ENCODE measurements around the gene NELFCD.
"Not testable (repeated sequence)": the region's sequence is repeated elsewhere in the genome, so short reads cannot be mapped to it uniquely, and the experiment has no call there.

NELFCD gene

DNA sequence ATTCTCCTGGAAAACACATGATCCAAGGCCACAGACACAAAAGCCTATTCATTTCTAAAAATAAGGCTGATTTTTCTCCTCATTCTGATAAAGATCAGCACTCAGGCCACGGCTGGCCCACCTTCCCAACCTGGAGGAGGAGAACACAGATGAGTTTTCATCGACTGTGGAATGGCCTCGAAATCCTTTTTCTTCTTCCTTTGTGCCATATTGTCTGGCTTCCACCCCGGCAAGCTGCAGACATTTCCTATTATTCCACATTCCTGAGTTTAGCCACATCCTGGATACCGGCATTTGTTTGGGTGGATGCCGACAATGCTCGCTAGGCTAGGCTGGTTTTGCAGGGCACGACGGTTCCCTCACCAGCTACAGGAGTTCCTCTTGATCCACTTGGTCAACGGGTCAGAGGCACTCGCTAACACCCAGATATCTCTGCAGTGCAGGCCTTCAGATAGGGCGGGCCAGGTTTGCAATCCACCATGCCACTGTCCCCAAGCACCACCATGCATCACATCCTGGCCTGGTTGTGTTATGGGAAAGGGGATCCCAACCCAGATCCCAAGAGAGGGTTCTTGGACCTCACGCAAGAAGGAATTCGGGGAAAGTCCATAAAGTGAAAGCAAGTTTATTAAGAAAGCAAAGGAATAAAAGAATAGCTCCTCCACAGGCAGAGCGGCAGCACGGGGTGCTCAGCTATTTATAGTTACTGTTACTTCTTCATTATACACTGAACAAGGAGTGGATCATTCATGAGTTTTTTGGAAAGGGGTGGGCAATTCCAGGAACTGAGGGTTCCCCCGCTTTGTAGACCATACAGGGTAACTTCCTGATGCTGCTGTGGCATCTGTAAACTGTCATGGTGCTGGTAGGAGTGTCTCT is 30.2 kb downstream of the NELFCD start:
- no peak for FAIRE-seq

- FAIRE-seq, result not testable (repeated sequence)
Observed at GRCh38 chr20:59011874-59012157, 30.8 kb downstream of the NELFCD start.

DNA sequence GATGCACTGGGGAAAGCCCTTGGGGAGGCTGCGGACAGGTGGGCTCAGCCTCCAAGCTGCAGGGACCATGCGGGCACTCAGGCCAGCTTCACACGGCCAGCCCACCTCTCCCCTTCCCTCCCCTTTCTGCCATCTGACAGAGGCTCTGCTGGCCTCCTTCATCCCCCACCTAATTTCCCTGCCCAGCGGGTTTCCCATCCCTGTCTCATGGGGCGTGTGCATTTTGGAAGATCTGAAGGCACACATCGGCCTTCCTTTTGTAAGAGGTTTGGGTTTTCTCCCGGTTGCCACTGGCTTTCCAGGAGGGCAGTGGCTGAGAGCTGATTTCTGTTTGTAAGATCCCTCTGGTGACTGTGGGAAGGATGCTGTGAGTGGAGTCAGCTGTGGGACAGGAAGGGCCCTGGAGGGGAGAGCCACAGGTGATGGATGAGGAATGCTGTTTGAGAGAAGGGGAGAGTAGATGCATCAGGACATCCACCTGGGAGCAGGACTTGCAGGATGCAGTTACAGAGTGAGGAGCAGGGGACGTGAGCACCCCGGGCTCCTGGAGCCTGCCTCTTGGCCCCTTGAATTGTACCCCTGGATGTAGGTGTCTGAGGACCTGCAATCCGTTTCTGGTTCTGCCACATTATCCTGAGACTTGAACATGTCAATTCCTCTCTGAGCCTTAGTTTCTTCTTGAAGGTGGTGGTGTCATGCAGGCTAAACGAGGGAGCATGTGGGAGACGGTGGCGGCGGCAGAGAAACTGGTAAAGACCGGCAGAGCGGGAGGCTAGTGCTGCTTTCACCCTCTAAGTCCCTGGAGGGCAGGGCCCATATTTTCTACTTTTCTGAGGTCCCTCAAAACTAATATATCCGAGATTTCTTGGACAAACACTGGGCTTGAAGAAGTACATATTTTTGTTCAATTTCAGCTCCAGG is 32.2 kb downstream of the NELFCD start:
- no peak for FAIRE-seq

GRCh38 chr20:59013959-59014608 is 33.0 kb downstream of the NELFCD start:
- no peak for FAIRE-seq

DNA sequence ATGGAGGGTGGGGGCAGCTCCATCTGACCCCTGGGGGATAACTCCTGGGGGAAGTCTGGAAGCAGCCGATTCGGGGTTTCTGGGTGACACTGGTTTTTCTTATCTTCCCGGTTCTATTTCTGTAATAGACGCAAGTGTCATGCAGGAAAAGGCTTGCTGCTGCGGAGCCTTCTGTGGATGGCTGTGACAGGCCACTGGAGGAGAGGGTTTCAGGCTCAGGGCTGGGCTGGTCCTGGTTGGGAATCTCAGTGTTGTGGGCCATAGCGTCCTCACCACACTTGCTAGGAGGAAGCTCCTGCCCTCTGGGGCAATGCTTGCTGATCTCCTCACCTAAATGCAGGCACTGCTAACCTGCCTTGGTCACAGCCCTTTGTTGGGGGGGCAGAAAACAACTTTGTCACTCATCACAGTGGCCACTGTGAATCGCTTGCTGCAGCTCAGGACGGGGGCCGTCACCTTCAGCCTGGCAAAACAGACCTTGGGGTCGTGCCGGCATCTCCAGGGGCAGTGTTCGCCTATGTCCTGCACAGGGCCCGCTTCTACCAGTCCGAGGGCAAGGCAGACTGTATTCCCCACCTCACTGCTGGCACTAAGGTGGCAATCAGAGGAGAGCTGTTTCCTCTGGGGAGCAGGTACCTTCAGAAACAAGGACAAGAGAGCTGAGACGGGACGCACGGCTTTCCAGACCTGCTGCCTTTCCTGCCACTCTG is 33.8 kb downstream of the NELFCD start:
- no peak for FAIRE-seq

DNA sequence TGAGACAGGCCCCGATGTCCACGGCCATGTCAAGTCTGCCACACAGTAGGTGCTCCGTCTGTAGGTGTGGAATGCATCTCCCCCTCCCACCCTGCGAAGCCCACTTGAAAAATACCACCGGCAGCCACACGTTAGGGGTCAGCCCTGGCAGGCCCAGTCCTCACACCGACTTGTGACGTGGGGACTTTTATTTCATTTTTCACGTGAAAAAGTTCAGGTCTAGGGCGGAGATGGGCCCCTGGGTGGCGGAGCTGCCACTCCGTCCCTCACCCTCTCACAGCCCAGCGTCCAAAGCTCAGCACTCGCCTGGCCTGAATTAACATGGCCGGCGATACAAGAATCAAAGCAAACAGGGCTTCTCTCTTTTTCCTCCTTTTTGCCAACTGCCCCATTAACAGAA is 34.4 kb downstream of the NELFCD start:
- FAIRE-seq, result no peak

DNA sequence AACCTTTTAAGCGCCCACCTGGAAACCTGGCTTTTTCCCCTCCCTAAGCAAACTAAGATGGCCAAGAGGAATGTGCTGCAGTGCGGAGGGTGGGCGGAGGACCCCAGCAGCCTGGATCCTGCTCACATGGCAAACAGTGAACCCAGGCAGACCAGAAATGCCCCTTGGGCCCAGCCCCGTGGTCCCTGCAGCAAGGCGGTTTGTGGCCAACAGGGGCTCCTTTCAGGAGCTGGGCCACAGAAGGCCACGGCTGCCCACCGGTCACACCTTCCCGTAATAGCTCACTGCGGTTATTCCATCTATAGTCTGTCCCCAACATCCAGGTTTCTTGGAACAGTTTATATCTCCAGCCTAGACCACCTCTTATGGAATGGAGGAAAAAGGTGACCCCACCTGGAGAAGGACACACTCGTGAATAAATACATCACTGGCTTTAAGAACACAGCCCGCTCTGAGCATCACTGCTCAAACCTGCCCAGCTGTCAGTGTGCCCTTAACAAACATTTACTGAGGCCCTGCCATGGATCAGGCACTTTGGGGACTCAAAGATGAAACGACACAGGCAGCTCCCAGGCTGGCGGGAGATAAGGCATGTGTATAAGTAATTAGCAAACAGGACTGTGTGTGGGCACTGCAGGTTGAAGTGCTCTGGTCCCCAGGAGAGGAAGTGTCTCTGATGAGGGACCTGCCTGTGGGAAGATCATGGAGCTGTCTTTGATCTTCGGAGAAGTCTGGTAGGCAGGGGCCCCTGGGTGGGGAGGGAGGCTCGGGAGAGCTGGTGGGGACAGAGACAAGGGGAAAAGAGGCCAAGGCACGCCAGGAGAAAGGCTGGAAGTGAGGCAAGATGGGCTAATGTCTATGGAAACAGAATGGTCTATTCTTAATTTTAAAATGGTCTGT is 35.0 kb downstream of the NELFCD start:
- FAIRE-seq, result no peak

GRCh38 chr20:59016795-59017492 is 35.9 kb downstream of the NELFCD start:
- no peak for FAIRE-seq

- FAIRE-seq, result no peak
Observed at GRCh38 chr20:59017493-59018231, 36.6 kb downstream of the NELFCD start.

DNA sequence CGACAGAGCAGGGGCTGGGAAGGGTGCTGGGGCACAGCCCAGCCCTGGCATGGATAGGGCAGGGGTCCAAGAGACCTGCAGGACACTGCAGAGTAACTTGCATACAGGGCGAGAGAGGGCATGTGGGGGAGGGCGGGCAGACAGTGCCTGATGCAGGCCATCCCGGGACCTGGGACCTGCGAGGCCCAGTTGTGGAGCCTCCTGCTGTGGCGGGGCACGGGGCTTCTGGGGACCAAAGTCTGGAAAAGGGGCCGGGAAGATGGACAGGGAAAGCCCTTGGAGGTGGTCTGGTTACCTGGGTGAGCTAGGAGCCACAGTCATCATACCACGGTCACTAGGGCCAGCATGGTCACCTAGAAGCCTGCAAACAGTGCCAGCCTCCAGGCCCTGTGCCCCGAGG is 37.8 kb downstream of the NELFCD start:
- FAIRE-seq, result no peak

GRCh38 chr20:59019217-59019616 is 38.2 kb downstream of the NELFCD start, which contains the start of gene TUBB1:
TSS of gene TUBB1 (plus strand) at chr20:59019429. CDS start at chr20:59019523, 94 bp downstream.
- no peak for FAIRE-seq

- no peak for FAIRE-seq
Observed at GRCh38 chr20:59020938-59021551, 40.0 kb downstream of the NELFCD start.

DNA sequence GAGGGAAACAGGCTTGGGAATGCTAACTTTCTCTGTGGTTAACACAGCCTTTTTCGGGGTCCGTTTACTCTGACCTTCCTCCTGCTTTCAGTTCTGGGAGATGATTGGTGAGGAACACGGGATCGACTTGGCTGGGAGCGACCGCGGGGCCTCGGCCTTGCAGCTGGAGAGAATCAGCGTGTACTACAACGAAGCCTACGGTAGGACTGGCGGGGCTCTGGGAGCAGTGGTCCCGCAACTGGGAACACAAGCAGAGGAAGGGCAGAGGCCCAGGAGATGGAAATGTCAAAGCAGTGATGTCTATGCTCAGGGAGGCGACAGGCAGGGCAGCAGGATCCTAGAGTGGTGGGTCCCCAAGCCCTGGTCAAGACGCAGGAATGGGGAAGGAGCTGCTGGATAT is 41.7 kb downstream of the NELFCD start:
- FAIRE-seq, result no peak

DNA sequence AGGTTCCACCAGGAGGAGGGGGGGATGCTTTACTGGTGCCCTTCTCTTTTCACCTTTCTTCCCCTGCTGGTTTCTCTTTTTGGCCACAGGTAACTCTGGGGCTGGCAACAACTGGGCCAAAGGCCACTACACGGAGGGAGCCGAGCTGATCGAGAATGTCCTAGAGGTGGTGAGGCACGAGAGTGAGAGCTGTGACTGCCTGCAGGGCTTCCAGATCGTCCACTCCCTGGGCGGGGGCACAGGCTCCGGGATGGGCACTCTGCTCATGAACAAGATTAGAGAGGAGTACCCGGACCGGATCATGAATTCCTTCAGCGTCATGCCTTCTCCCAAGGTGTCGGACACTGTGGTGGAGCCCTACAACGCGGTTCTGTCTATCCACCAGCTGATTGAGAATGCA is 42.6 kb downstream of the NELFCD start:
- FAIRE-seq, result no peak

- FAIRE-seq, result no peak
Observed at GRCh38 chr20:59024111-59024530, 43.1 kb downstream of the NELFCD start.

GRCh38 chr20:59025086-59025485 is 44.0 kb downstream of the NELFCD start:
- no peak for FAIRE-seq

DNA sequence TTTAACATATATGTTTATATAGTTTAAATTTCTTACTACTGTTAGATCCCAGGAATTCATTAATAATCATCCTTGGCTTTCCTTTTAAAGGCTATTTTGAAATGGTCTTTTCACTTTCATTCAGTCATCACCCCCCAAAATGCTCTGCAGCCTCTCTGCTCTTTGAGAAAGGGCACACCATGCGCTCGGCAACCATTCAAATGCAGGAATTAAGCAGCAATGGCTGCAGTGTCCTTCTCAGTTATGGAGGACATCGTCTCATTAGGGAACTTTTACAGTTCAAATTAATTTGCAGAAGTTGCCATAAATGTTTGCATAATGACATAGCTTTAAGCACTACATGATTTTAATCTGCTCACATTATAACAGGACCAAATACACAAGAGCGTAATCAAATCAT is 44.5 kb downstream of the NELFCD start:
- FAIRE-seq, result no peak

GRCh38 chr20:59026904-59027740 is 46.1 kb downstream of the NELFCD start:
- no peak for FAIRE-seq
